ENCODE results near the gene ZNF555.

GRCh38 chr19:2793126-2793525 is 48.1 kb upstream of the ZNF555 start:
- TF ChIP-seq CTCF (IDR thresholded peaks at IDR 0.05; ENCODE audit: borderline replicate concordance, extremely low read depth, low read length, poor library complexity, severe bottlenecking) (no peak), EZH2 (IDR thresholded peaks at IDR 0.05; ENCODE audit: borderline replicate concordance, low read depth, low read length, severe bottlenecking) (no peak)

All from DND-41 (cell line).